RWPE1 (cell line): ENCODE measurements around the gene LBH.
A peak's percentile ranks its signal among the peaks of the same experiment; 100 is the strongest.

ENCODE experiments used
- CTCF ChIA-PET: fragments of 350-600 bp; sonication (Branson Sonifier 250); formaldehyde crosslinking; extraction: SDS; loops from one replicate; lab custom pipeline; 2021; lab: Yijun Ruan, JAX
- POLR2A ChIA-PET: fragments of 400-600 bp; formaldehyde crosslinking; extraction: SDS; loops from one replicate; lab custom pipeline; 2020; ENCODE audit warnings: antibody characterized with exemption; ENCODE audit not compliant: low non-redundant PET; lab: Yijun Ruan, JAX
- DNase-seq: peaks from one replicate; pipeline ENCODE4 v3.0.0; 2012; ENCODE audit warnings: low spot score
- H3K27ac ChIP-seq: fragments of 450-650 bp; 2 replicates; pipeline ENCODE4 v1.5.1; 2017
- TF ChIP-seq, protein P1 (sequence below): fragments of 450-650 bp; conservative IDR thresholded peaks from 2 replicates; pipeline ENCODE4 v1.5.1; 2017; ENCODE audit warnings: low read depth, mild to moderate bottlenecking

Gene LBH

GRCh38 chr2:30252723-30253701 is 21.7 kb downstream of the LBH start:
- POLR2A ChIA-PET: no interaction called here
- TF ChIP-seq, protein P1, sequence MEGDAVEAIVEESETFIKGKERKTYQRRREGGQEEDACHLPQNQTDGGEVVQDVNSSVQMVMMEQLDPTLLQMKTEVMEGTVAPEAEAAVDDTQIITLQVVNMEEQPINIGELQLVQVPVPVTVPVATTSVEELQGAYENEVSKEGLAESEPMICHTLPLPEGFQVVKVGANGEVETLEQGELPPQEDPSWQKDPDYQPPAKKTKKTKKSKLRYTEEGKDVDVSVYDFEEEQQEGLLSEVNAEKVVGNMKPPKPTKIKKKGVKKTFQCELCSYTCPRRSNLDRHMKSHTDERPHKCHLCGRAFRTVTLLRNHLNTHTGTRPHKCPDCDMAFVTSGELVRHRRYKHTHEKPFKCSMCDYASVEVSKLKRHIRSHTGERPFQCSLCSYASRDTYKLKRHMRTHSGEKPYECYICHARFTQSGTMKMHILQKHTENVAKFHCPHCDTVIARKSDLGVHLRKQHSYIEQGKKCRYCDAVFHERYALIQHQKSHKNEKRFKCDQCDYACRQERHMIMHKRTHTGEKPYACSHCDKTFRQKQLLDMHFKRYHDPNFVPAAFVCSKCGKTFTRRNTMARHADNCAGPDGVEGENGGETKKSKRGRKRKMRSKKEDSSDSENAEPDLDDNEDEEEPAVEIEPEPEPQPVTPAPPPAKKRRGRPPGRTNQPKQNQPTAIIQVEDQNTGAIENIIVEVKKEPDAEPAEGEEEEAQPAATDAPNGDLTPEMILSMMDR: no peak
- CTCF ChIA-PET: interaction anchor here (0.6 to 1.3 kb wide), 2 partner anchors 12 to 14 kb away, joined by 3 to 4 read pairs; no protein-coding TSS in a partner anchor
- H3K27ac ChIP-seq: peak overlapping the region; percentile 87
- DNase-seq: peak; percentile 55

GRCh38 chr2:30253873-30254684 is 22.7 kb downstream of the LBH start:
- H3K27ac ChIP-seq: no peak overlapping the region
- TF ChIP-seq, protein P1: no peak
- ChIA-PET CTCF (no interaction called here), POLR2A (no interaction called here)
- no peak for DNase-seq

DNA sequence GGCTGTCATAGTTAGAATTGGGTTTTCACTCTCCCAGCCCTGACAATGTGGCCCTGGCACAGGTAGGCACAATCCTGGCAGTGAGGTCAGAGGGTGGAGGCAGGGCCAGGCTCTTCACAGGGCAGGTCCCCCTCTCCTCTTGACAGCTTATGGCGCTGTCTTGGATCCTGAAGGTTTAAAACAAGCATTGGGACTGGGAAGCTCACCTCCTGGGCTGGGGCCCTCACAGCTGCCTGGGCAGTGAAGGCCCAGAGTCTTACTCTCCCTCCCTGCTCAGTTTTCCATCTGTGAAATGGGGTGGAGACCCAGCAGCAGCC is 23.3 kb downstream of the LBH start:
- CTCF ChIA-PET: no interaction called here
- DNase-seq: no peak
- POLR2A ChIA-PET: no interaction called here
- no peak overlapping the region for H3K27ac ChIP-seq
- TF ChIP-seq, protein P1: no peak

- ChIA-PET CTCF (interaction anchor here (0.6 kb wide), 1 partner anchor 608 kb away, joined by 3 read pairs; no protein-coding TSS in a partner anchor), POLR2A (no interaction called here)
- no peak overlapping the region for H3K27ac ChIP-seq
- TF ChIP-seq, protein P1: no peak
- no peak for DNase-seq
These were observed 23.7 kb downstream of the LBH start for GRCh38 chr2:30255026-30255425.

DNA sequence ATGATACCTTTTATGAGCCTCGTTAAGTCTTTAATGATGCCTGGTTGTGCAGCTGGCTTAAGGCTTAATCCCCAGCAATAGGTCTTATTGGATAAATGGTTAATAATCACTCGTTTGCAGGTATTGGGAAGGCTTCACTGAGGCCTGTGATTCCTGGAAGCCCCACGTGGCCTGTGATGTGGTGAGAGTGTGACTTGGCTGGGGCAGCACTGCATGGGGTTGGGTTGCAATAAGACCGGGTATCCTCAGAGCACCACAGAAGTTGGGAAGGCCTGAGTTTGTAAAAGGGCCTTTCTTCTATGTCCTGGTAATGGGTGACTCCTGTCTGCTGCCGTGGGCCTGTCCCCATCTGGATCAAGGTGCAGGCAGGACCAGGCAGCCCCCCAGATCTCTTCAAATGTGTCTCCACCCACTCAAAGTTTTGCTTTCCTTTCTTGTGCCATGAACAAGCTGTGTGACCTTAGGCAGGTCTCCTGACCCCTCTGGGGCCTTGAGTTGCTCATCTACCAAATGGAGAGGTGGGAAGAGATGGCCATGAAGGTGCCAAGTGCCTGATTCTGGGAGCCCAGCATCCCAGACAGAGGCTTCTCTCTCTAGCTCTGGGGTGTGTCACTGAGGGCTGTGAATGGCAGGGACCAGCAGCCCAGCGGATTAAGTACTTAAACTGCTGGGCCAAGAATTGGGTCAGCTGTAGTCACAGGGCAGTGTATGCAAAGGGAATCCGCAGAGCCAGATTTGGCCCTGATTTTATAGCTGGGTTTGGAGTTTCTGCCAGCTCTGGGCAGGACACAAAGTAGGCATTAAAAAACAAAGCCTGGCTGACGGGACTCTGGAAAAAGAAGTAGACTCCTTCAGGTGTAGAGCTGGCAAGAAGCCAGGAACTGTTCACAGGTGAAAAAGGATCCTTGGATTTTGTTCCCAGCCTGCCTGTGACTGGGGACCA is 24.4 kb downstream of the LBH start:
- CTCF ChIA-PET: interaction anchor here (0.6 kb wide), 2 partner anchors 451 to 607 kb away, joined by 3 read pairs; no protein-coding TSS in a partner anchor
- POLR2A ChIA-PET: no interaction called here
- TF ChIP-seq, protein P1: no peak
- no peak overlapping the region for H3K27ac ChIP-seq
- DNase-seq: no peak
